Measurements from ENCODE around the gene ZNF821. TPM values are rescaled to one million over a fixed set of nuclear protein-coding genes. Genes with fewer than 3 reads are reported as not detected.

ZNF821 gene, protein sequence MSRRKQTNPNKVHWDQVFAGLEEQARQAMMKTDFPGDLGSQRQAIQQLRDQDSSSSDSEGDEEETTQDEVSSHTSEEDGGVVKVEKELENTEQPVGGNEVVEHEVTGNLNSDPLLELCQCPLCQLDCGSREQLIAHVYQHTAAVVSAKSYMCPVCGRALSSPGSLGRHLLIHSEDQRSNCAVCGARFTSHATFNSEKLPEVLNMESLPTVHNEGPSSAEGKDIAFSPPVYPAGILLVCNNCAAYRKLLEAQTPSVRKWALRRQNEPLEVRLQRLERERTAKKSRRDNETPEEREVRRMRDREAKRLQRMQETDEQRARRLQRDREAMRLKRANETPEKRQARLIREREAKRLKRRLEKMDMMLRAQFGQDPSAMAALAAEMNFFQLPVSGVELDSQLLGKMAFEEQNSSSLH
- total RNA-seq: 1 to 10 TPM; 3.0 to 6.2 TPM

DNA sequence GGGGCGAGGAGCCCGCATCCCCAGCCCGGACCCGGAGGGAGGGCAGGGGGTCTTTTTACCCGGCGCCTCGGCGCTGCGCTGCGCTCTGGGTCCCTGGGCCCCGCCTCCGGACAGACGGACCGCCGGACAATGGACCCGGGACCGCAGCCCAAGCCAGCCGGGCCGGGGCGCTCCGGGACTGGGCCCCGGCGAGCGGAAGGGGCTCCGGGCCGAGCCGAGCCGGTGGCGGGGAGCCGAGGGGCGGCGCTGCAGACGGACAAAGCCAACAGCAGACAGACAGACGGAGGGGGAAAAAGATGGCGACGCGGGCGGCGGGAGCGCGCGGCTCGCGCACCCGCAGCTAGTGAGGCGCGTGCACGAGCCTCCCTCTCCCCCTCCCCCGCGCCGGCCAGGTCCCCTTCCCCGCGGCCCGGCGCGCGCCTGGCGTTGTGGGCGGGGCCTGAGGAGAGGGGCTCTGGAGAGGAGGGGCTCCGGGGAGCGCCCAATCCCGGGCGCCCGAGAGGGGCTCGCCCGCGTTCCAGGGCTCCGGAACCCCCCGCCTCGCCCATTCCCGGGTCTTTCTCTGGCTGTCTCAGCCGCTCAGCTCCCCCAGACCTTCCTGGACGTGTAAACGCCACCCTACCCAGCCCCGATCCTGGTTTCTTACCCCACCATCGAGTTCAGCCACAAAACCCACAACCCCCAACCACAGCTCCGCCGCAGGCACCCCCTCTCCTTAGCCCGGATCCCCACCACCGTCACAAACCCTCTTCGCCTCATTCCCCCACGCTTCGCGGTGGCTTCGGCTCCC is at the start of gene ZNF821:
TSS of gene ZNF821 (minus strand) at position 334 of the 790 bp plus-strand sequence. CDS start 4,236 bp downstream, outside the sequence.

DNA sequence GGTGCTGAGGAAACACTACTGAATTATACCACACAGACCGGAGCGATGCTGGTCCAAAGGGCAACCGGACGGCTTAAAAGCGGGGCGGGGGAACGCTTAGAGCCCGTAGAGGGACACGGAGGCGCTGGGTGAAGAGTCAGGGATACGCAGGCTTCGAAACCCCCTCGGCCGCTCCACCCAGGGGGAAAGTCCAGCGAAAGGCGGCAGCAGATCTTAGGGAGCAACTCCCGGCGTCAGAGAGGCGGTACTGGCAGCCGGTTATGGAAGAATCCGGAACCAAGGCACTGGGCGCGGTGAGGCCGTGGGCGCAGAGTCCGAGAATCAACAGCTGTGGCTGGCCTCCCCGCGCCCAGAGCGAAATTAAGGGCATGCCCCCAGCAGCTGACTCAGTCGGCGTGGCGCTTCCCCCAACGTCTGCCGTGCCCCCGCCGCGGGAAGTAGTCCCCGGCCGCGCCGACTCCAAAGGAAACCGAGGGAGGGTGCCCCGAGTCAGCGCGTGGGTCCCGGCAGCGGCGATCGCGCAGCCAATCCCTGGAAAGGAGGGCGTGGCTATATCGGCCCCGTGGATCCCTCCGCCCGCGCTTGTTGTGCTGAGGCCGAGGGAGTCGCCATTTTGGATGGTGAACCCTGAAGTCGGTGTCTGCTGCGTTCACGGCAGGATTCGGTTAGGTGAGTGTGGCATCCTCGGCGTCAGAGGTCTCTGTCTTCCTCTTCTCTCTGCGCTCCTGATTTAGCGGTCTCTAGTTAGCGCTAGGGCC is 11.1 kb upstream of the ZNF821 start, which contains the start of gene IST1:
TSS of gene IST1 (plus strand) at position 611 of the 758 bp plus-strand sequence. CDS start 20,110 bp downstream, outside the sequence.

DNA sequence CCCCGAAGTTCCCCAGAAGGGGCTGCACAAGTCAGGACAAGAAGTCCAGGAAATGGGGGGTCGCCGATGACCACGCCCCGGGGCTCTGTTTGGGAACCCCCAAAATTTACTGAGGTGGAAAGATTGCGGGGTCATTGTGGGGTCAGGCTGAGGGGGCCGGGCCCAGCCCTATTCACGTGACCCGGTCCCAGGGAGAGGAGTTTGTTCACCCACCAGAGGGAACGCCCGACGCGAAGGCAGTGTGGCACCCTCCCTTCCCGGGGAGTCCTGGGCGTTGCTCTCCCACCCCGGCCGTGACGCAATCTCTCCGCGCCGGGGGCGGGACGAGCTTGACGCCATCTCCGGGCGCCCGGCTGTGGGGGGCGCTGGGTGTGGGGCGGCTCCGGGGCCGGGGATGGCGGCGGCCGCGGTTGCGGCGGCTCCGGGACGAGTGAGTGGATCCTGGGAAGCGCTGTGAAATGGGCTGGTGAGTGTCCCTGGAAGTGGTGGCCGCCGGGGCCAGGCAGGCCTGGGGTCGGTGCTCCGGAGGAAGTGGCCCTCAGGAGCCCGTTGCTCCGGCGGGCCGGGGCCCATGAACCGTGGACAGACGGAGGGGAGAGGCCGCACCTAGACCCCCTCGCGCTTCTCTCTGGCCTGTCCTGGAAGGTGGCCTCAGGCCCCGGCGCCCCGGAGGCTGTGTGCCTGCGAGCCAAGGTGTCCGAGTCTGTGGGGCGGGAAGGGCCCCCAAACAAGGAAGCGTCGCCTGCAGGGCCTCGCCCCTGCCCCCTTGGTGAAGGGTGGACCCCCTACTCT is 38.1 kb downstream of the ZNF821 start, which contains the start of gene ATXN1L:
TSS of gene ATXN1L (plus strand) at position 338 of the 792 bp plus-strand sequence. CDS start 3,765 bp downstream, outside the sequence.

Other genes with a start within 250 kb of the ZNF821 start
- gene PHLPP2, start 159.5 kb downstream of the ZNF821 start, total RNA-seq: 1 to 10 TPM; 7.2 to 9.3 TPM
- gene AP1G1, start 75.3 kb downstream of the ZNF821 start, total RNA-seq: 10 to 100 TPM; 80.3 to 81.2 TPM
- gene ATXN1L, start 38.2 kb downstream of the ZNF821 start, total RNA-seq: 10 to 100 TPM; 15.7 to 18.2 TPM
- gene IST1, start 11.3 kb upstream of the ZNF821 start, total RNA-seq: 100 to 1,000 TPM; 171 to 192 TPM
- not detected for gene PKD1L3, start 116.2 kb upstream of the ZNF821 start, total RNA-seq
- 10 to 100 TPM in 1 of 2 donors, 1 to 10 TPM in 1; 3.8 to 10.7 TPM for gene DHODH, start 124.6 kb upstream of the ZNF821 start, total RNA-seq
- not detected for gene HP, start 170.3 kb upstream of the ZNF821 start, total RNA-seq
- not detected for gene HPR, start 179.0 kb upstream of the ZNF821 start, total RNA-seq
- 10 to 100 TPM in 1 of 2 donors, 1 to 10 TPM in 1; 7.6 to 11.0 TPM for gene TXNL4B, start 209.4 kb upstream of the ZNF821 start, total RNA-seq
- gene DHX38, start 209.7 kb upstream of the ZNF821 start, total RNA-seq: 10 to 100 TPM; 34.4 to 75.6 TPM